Measurements from ENCODE around the gene SPPL3.

DNA sequence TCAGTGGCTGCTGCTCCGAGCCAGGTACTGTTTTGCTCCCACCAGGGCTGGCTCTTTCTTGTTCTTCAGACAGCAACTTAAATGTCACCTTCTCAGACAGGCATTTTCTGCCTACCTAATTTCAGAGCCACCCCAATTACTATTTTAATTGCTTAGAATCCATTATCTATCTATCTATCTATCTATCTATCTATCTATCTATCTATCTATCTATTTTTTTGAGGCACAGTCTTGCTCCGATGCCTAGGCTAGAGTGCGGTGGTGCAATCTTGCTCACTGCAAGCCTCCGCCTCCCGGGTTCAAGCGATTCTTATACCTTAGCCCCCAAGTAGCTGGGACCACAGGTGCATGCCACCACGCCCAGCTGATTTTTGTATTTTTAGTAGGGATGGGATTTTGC, 58.5 kb downstream of the SPPL3 start:
- TF ChIP-seq SIN3A (IDR thresholded peaks at IDR 0.05; ENCODE audit: borderline replicate concordance, insufficient read depth, low read length) (no peak), POLR2AphosphoS5 (IDR thresholded peaks at IDR 0.05; ENCODE audit: low read depth, low read length) (no peak)

All from PFSK-1 (cell line).